ELR (cell line): ENCODE results near the gene CLEC4G.
"Not testable (repeated sequence)": the region's sequence is repeated elsewhere in the genome, so short reads cannot be mapped to it uniquely, and the experiment has no call there.

Experiments used
- DNase-seq: peaks from one replicate; pipeline ENCODE4 v3.0.0-alpha.2; 2015; ENCODE audit warnings: low read depth

CLEC4G gene

GRCh38 chr19:7746306-7746705 is 14.4 kb upstream of the CLEC4G start:
- DNase-seq = not testable (repeated sequence)

DNA sequence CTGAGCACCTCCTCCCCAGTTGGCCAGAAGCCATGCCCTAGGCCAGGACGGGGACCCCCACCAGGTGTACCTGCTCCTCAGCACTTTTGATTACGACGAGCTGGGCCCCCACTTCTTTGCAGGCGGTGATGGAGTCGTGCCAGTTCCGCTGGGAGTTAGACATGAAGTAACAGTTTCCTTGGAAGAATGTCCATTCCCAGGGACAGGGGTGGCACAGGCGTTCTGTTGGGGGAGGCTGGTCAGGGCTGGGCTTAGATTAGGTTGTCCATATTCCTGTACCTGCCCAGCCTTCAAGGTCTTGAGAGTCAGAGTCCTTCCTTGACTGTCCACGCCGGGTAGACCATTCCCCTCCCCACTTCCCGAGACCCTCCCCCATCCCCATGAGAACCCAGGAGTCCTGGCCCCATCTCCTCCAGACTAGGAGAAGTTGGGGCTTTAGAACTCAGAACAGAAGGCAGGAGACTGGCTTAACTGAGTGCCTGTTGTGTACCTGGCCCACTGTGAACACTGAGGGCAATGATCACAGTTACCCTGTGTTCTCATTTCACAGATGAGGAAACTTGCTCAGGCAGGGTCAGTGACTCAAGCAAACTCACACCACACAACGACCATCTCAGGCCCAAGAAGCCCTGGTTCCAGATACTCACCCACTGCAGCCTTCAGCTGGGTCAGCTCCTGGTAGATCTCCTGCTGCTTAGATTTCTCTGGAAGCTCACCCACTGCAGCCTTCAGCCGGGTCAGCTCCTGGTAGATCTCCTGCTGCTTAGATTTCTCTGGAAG is 13.2 kb upstream of the CLEC4G start:
- no peak for DNase-seq

DNA sequence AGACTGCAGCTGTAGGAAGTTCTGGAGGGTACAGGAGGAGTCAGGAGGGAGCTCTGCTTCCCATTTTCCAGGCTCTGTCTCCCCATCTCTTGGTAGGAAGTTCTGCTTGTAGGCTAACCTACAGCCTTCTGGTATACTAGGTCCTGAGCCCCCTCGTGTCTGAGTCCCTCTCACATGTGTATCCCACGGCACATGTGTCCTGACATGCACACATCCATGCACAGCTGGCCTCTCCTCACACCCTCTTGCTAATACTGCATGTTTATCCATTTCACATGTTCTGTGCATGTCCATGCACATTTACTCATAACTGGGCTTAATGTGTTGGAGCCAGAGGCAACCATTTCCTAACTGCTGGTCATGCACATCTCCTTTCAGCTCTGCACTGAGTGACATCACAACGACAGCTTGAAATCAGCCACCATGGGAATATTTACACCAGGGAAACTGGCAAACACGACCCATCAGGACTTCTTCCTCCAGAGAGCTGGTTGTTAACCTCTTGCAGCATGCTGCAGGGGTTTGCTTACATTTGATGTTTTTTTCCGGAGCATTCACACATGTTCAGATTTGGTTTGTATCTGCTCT is 12.4 kb upstream of the CLEC4G start:
- DNase-seq = no peak

- DNase-seq = no peak
Measured at GRCh38 chr19:7743425-7743841, 11.5 kb upstream of the CLEC4G start.

DNA sequence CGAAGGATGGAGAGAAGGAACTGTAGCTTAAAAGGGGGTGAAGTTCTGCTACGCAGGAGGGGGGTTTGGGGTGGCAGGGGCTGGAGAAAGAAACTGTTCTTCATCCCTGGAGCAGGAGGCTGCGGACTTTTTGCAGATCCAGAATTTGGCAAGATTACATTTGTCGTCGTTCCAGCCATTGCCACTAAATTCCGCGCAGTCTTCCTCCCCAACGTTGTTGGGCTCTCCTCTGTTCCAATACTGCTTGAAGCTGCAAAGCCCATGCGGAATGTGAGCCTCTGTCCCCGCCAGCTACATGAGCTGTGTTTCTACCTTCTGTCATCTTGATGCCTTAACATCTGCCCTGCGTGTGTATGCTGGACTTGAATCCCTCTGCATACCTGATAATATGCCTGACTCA is 11.1 kb upstream of the CLEC4G start:
- no peak for DNase-seq

- DNase-seq = no peak
Measured at GRCh38 chr19:7742575-7742974, 10.7 kb upstream of the CLEC4G start.

DNA sequence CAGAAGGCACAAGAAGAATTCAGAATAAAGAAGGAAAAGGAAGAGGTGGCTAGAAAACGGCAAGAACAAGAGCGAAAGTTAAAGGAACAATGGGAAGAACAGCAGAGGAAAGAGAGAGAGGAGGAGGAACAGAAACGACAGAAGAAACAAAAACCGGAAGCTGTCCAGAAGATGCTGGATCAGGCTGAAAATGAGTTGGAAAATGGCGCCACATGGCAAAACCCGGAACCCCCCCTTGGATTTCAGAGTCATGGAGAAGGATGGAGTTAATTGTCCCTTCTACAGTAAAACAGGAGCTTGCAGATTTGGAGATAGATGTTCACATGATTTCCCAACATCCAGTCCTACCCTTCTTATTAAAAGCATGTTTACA is 8.8 kb upstream of the CLEC4G start:
- DNase-seq = no peak

DNA sequence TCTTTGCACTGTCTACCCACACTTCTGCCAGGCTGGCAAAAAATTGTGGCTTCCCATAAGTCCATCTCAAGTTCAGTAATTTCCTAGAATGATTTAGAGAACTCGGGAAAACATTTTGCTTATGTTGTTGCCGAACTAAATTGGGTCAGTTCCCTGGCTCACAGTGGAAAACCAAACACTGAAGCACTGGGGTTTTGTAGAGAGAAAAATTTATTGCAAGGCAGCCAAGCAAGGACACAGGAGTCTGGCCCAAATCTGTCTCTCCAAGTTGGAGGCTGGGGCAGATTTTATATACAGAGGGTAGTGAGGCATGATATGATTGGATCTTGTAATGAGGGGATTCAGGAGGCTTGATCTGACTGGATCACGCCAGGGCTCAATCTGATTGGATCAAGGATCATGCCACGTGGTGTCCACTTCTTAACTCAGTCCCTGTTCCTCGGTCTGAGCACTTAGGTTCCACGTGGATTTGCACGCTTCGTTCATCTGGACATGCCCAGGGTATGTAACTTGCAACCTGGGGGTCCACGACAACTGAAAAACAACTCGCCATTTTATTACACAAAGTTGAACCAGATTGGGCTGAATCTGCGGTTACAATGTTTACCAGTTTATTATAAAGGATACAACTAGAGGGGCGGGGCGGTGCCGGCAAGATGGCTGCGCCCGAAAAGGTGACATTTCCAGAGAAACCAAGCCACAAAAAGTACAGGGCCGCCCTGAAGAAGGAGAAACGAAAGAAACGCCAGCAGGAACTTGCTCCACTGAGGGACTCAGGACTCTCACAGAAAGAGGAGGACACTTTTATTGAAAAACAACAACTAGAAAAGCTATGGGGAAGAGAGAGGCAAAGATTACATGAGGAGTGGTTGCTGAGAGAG is 8.1 kb upstream of the CLEC4G start:
- DNase-seq = no peak

DNA sequence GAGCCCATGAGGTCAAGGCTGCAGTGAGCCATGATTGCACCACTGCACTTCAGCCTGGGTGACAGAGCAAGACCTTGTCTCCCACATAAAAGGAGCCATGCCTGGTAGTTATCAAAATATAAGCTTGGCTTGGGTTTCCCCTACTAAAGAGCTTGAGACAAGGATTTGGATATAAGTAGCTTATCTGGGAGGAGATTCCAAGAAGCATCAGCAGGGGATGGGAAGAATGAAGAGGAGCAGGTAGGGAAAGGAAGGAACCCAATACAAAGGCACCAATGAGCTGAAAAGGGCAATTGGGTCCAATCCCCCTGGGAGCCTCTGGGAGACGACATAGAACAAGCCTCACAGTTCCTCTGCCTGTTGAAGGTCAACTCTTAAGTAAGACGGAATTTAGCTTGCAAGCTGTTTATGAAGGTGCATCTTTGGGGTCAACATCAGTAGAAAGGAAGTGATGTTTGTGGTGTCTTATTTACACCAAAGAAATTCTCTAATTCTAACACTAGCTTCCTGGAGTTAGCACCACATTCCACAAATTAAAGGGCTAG is 7.4 kb upstream of the CLEC4G start:
- DNase-seq = no peak

GRCh38 chr19:7738023-7738422 is 6.1 kb upstream of the CLEC4G start:
- DNase-seq = no peak

DNA sequence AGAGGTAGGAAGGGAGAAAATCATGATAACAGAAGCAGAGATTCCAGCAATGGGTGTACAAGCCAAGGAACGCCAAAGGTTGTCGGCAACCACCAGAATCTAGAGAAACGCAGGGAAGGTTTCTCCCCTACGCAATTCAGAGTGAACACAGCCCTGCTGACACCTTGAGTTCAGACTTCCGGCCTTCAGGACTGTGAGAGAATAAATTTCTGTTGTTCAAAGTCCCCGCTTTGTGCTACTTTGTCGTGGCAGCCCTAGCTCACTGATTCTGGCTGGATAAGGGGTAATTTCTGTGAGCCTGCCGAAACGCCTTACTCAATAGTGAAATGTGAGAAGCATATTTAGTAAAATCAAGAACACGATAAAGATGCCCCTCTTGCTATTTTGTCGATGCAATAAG is 5.3 kb upstream of the CLEC4G start:
- no peak for DNase-seq

DNA sequence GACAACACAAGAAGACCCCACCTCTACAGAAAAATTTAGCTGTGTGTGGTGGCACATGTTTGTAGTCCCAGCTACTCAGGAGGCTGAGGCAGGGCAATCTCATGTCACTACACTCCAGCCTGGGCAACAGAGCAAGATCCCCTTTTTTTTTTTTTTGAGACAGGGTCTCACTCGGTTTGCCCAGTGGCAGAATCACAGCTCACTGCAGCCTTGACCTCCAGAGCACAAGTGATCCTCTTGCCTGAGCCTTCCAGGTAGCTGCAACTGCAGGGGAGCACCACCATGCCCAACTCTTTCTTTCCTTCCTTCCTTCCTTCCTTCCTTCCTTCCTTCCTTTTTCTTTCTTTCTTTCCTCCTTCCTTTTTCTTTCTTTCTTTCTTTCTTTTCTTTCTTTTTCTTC is 4.2 kb upstream of the CLEC4G start:
- no peak for DNase-seq

- no peak for DNase-seq
Measured at GRCh38 chr19:7734220-7735203, 2.6 kb upstream of the CLEC4G start.

- DNase-seq = no peak
Measured at GRCh38 chr19:7733376-7733775, 1.5 kb upstream of the CLEC4G start.

DNA sequence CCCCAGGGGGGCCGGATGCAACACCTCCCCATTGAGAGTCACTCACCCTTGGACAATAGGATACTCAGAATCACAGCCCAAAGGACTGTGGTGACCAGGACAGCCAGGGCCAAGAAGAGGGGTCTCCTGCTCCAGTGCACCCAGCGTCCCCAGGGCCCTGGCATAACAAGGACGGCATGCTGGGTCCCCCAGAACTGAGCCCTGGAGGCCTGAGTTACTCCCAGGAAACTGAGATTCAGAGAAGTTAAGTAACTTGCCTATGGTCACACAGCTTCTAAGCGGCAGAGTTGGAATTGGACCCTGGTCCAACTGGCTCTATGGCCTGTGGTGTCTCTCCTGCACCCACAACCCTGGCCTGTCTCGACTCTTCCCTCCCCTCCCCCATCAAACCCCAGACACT is 295 bp downstream of the CLEC4G start:
- no peak for DNase-seq

- DNase-seq = no peak
Measured at GRCh38 chr19:7731218-7731595, 703 bp downstream of the CLEC4G start.

GRCh38 chr19:7730286-7731217 is 1.4 kb downstream of the CLEC4G start:
- no peak for DNase-seq

DNA sequence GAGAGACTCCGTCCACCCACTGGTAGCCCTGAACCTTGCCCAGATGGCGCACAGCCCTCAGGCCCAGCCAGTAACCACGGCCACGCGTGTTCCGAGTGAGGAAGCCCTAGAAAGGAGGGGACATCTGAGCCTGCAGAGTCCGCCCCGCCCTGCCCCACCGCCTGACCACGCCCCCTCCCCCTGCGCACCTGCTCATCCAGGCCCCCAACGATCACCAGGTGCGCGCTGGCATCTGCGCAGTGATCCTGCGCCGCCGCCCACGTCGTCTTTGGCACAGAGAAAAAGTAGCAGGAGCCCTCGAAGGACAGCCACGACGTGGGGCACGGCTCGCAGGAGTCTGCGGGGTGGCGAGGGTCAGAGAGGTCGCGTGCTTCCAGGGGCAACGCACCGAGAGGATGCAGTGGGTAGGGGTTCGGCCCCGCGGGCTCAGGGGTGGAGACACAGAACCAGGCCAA is 2.1 kb downstream of the CLEC4G start:
- DNase-seq = no peak

- DNase-seq = no peak
Measured at GRCh38 chr19:7729211-7729610, 2.7 kb downstream of the CLEC4G start.

DNA sequence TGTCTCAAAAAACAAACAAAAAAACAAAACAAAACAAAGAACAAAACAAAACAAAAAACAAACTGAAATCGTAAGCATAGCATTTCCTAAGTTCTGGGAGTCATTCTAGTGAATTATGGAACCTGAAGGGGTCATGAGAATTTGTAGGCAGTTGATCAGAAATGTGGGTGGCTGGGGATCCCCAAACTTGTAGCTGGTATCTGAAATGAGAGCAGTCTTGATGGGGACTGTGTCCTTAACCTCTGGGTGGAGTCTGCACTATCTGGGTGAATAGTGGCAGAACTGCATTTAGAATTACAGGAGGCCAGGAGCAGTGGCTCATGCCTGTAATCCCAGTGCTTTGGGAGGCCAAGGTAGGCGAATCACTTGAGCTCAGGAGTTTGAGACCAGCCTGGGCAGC is 6.1 kb downstream of the CLEC4G start:
- DNase-seq = no peak
